Stimulated activated CD8-positive, alpha-beta memory T cell treated with anti-CD3 and anti-CD28 coated beads, Interleukin-15, amount 100 ng/mL, for 24 hours (primary cell): Measurements from ENCODE around the gene PLD5.

Source experiments
- DNase-seq: peaks from one replicate; pipeline ENCODE4 v3.0.0-alpha.2; 2020; ENCODE audit warnings: low read depth

The PLD5 gene

DNA sequence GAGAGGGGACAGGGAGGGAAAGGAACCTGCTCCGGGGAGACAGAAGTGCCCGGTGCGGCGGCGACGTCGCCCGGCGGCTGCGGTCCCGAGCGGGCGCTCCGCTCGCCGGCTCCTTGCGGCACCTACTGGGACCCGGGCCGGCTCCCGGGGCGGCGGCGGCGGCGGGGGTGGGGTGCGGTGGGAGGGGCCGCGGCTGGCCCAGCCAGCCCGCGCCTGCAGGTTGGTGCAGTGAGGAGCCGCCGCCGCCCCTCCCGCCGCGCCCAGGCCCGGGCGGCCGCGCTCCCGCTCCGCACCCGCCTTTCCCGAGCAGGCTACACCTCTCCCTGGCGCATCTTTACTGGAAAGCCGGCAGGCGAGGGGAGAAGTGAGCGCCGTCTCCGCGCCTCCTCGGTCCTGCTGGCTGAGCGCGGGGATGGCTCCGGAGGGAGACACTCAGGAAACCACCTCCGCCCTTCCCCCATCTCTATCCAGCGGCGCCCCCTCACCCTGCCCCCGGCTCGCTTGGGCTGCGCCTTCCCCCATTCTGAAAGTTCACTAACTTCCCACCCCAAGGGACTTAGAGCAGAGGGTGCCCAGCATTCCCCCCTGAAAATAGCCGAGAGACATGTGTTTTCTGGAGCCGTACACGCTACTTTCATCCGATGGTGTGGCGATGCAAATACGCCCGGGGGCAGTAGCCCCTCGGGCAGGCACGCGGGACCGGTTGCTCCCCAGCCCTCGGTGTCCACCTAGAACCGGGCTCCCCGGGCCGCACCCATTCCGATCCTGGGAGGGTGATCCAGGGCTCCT, at the start of gene PLD5:
Gene PLD5, minus strand, starts transcription at position 127 of the 789 bp plus-strand sequence.
- no peak for DNase-seq

DNA sequence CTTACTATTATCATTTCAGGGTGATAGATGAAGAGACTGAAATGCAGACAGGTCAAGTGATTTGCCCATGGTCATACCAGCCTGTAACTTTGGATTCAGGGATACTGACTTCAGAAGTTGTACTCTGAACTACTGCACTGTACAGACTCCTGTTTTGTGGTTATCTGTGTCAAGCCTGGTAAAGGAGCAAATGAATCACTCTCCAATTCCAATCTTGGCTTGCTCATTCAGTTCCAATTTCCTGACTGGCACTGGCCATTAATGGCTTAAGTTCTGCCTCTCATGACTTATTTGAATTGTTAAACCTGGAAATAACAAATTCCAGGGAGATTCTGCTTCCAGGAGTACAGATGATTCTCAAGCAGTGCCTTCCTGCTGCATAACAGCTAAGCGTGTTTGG, 45.4 kb upstream of the PLD5 start:
- no peak for DNase-seq

DNA sequence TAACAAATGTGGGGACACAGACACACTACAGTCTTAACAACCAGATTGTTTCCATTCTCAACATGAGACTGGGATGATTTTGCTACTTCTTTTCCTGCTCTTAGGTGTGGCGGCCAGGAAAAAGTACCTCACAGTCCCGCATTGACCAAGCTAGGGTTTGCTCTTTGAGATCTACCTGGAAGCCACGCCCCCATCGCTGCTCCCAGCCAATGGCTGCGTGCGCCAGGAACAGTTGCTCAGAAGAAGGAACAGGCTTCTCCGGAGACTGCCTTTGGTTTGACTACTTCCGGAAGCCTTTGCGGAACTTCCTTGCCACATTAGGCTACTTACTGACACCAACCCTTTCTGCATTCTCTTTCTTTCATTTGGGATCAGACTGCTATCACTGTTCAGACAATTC, 44.2 kb upstream of the PLD5 start:
- DNase-seq, result no peak

DNA sequence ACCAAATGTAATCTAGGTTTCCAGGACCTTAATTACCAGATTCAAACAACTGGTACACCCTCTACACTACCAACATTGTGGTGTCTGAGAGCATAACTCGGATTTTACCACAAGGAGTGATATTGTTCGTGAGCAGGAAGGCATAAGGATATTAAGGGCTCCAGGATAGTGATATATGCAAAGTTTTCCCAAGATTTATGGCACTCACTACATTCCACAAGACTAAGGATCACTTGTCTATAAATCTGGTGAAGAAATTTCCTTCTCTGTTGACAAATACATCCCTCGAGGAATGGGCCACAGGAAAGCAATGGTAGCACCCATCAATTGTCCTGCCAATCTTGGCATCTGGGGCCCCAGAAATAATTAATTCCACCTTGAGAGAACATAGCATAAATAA, 43.1 kb upstream of the PLD5 start:
- DNase-seq, result no peak

DNA sequence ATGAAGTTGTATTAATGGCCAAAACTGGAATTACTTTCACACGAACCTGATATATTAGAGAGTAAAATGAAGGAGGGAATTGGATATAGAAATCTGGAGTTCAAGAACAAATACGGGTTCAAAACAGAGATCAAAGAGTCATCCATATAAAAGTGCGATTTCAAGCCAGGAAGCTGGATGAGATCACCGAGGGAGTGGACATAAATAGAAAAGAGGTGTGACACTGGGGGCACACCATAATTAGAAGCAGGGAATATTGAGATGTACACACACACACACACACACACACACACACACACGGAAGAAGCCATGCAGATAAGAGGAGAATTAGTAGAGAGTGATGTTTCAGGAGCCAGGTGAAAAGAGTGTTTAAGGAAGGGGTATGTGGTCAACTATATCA, 32.3 kb upstream of the PLD5 start:
- DNase-seq, result no peak

DNA sequence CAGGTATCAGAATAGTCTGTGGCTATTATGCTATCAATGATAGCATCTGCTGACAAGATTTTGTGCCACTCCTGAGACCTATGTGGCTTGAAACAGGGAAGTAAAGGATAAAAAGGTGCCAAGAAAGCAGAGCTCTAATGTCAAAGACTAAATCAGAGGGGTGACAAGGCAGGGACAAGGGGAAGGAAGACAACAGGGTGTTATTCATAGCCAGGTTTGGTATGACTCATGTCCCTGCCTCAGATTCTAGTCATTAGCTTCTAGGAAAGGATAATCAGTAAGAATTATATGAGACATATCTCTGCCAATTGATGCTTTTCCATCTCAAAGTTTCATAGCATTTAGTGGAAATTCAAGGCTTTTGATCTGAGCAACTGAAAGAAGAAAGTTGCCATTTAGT, 31.8 kb upstream of the PLD5 start:
- no peak for DNase-seq

DNA sequence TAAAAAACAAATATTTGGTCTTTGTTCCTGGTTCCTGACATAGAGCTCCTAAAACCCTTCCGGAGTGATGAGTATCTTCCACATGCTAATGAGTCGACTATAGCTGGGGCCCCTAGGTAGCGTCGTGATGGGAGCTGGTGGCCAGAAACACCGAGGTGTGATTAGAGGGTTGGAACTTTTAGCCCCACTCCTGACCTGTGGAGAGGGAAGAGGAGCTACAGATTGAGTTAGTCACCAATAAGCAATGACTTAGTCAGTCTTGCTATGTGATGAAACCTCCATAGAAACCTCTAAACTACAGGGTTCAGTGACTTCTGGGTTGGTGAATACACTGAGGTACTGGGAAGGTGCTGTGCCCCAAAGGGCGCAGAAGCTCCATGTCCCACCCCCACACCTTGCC, 30.1 kb upstream of the PLD5 start:
- DNase-seq, result no peak

DNA sequence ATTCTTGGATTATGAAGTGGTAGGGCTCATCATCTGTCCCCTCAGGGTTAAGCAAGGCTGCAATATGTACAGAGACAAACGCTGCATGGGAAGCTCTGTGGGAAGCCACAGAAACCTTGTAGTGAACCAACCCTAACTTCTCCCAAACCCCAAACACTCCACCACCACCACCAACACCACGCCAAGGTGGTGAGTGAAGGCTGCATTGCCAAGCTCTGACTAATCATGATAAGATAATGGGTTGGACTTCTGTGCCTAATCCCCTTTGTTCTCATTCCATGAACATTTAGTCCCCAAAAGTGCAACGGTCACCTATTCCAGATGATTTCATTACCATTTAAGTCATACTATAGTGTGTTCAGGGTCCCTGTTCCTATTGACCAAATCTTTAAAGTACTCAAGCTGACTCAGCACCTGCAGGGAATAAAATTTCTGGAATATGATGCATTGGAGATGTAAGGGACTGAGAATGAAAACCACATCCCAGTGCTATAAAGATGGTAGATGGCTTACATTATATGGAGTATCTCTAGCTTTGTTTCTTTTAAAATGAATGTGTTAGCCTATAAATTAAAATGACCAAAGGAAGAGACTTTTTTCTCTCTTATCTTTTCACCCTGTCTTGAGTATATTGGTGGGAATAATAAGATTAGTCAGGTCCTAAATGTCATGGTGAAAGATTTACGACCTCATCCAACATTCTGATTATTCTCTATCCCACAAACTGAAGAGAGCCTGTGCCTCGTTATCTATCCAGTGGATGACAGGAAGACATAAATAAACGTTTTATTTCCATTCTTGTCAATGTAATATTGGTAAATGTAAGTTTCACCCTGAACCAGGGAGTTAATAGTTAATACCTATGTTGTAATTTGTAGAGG, 22.6 kb upstream of the PLD5 start:
- DNase-seq, result no peak

DNA sequence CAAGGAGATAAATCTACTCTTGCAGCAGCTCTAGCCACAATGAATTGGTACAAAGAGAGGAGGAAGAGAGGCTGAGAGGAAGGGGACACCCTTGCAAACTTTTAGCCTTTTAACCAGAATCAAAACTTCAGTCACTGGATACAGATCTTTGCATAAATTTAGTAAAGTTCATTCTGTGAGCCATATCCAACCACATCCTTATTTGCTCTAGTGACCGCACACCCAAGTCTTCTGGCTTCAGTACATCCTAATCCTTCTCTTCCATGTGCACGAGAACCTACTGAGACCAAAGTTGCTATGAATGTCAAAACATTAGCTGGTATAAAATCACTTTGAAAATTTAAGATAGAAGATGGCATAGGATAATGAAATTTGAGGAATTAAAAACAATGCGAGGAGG, 21.9 kb upstream of the PLD5 start:
- no peak for DNase-seq

DNA sequence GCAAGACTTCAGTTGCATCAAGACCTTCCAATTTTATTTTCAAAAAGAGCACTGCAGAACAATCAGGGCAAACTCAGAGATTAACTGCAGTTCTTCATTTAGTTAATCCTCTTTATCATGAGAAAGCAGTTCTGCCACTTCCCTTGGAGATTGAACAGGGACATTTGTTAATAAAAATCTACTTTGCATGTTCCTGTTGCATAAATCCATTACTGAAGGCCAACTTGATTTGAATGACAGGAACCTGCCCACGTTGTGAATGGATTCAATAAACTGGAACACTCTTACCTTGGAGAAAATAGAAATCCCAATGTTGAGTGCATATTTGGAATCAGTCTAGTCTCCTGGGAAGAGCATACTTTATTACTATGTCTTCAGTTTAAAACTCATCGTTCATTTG, 19.6 kb upstream of the PLD5 start:
- no peak for DNase-seq

DNA sequence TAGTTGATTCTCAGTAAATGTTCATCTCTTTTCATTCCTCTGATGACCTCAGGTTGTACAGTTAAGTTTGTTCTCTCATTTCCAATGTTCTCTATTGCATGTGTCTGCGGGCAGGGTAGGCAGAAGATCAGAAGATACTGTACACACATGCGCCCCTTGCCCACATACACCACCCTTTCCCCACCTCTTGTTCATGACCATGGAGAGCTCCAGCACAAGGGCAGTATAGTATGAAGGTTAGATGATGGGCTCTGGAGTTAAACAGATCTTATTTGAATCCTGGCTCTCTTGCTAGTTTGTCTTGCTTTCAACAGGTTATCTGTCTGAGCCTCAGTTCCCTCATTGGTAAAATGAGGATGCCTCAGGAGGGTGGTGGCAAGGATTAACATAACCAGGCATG, 17.8 kb upstream of the PLD5 start:
- DNase-seq, result no peak

DNA sequence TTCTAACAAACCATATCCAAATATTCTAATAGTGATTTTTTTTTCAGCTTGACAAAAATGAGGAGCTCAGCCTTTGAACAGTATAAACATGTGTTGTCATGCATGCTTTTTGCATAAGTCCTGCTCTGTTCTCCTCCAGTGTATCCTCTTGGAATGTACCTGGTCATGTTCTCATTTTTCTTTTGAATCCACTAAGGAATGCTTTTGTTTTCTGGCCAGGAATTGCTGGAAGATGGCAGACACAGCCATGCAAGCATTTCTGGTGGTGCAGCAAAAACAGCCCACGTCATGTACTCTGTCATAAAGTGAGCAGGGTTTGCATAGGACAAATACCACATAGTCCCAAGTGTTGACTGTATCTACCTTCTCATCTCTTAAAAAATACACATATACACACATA, 11.5 kb upstream of the PLD5 start:
- no peak for DNase-seq

DNA sequence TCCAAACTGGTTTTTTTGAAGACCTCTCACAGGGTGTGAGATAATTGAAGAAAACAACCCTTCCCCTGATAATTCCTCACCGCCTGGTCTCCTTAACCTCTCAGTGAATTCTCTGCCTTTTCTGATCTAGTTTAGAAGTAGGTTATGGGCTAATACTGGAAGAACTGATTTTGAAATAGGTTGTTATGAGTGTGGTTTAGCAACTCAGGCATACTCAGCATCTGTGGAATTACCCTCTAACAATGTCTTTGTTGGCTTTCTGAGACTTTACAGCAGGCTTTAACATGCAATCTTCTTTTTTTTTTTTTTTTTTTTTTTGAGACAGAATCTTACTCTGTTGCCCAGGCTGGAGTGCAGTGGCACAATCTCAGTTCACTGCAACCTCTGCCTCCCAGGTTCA, 10.3 kb upstream of the PLD5 start:
- no peak for DNase-seq

DNA sequence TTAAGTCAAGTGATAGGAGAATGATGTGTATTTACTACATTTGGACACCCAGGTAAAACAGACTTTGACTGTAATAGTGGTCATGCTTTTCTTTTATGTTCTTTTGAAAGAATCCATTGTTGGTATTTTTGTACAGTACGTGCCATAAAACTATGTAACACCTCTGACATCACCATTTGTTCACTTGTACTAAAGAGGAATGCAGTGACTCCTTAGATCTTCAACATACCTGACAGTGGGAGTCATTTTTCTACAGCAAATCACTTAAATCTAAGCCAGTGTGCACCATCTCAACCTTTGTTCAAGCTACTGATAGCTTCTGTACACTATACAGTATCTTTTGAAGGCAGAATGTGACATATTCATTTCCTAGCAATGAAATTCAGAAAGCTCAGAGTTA, 6.3 kb upstream of the PLD5 start:
- no peak for DNase-seq

DNA sequence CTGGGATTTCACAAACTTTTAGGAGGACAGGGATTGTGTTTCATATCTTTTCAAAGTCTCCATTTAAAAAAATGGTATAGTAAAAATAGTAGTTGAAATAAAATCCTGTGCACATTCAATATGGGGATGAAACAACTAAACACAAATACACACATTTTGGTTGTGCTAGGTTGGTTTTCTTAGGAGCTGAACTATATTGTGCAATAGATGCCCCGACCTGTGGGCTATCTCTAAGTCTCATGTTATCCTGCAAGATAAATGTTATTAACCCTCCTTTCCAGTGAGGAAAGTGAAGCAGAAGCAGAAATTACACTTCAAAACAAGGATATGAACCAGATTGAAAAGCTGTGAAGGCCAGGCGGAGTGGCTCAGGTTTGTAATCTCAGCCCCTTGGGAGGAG, 1.3 kb upstream of the PLD5 start:
- DNase-seq, result no peak

DNA sequence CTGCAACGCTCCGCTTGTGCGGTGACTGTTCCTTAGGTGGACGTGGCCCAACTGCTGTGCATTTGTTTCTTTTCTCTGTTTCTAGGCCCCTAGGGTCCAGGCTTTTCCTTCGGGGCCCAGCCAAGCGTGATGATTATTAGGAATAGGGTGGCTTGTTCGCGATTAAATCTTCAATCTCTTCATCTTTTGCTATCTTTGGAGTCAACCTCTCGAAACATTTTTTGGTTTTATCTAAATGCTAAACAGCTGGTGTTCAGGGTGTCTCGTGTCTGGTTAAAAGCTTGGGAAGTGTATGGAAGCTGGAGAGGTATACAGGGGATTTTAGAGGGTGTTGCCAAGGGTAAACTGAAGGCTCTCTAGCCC, 844 bp upstream of the PLD5 start:
- DNase-seq, result no peak

DNA sequence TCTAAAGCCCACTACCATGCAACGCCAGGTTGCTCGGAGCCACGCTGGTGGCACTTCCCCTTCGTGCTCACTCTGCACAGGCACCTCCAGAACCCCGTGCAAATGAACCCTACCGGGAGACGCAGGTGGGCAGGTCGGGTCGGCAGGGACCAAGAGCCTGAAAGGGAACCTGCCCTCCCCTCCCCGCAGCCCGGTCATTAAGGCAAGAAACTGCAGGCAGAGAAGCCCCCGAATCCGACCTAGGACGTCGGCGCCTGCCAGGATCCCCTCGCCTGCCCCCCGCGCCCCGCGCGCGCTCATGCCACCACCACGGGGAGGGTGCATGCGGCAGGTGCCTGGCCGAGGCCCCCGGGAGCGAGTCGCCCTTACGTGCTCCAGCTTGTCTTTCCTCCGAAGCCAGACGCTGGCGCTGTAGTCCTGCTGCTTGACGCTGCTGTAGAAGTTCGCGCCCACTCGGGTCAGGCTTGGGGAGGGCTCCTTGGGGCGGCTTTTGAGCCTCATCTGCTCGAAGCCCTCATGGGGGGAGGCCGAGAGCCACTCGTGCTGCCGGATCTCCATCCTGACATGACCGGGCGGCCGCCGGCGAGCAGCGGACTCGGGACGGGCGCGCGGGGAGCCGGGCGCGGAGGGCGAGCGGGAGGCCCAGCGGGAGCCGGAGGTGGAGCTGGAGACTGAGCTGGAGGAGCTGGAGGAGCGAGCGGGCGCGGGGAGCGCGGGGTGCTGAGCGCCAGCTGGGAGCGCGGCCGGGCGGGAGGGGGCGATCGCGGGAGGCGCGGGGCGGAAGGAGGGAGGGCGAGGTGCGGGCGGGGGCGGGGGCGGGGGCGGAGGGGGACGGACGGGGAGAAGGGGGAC, 552 bp downstream of the PLD5 start:
- no peak for DNase-seq

DNA sequence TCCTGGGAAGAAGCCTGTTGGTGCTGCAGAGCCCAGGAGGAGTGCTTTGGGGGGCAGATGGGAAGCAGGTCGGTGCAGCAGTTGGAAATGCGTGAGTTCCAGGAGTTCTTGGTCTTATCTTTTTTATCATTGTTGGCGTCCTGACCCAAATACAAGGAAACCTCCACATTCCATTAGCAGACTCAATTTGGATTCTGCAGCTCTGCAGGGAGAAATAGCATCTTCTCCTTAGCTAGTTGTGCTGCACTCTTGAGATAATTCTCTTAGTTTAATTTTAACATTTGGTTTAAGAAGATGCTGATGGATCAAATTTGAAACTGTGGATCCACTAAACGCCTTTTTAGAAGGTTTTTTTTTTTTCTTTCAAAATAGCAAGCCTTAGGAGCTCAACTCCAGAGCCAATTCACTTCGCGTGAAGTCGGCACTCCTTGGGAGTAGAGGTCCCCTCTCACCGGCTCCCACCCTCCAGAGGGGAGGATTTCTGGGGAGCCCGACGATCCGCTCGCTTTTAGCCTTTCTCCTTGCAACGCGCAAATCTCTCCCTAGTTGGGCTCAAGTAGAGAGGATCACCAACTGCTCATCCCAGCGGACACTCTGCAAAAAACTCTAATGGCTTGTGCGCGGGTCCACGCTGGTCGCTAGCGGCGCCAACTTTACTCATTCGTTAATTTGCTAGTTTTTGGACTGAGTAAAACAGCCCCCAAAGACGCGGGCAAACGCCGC, 1.3 kb downstream of the PLD5 start:
- DNase-seq, result no peak

DNA sequence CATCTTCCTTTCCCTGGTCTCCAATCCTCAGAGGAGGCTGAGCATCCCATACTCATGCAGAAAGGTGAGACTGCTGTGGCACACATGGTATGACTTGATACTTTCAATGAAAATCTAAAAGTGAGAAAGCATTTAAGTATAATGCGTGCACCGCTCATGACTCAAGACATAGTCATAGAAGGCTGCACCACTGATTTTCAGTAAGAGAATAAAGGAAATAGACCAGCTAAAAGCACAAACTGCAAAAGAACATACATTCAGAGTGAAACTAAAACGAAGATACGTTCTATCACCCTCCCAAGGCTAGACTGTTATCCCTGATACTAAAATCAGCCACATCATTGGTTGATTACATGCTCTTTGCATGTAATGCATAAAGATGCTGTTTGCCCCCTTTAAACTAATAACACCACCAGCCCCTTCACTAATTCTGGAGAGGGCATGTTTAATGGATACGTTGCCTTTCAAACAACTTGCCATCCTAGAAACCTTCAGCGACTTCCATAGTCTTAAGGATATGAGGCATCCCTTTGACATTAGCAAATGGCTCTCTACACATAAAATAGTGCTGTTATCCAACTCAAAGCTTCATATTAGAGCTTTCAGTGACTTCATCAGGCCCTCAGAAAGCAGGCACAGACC, 2.1 kb downstream of the PLD5 start:
- no peak for DNase-seq

DNA sequence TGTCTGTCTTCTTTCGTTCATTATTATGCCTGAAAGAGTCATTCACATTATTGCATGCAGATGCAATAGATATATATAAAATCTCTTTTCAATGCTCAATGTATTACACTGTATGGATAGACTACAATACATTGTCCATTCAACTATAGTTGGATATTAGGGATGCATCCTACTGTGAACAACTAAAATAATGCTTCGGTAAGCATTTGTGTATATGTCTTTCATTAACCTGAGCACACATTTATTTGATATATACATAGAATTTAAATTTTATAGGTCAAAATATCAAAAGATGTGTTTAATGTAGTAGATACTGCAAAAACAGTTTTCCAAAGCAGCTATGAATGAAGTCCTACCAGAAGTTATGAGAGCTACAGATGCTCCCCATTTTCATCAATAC, 8.9 kb downstream of the PLD5 start:
- no peak for DNase-seq

DNA sequence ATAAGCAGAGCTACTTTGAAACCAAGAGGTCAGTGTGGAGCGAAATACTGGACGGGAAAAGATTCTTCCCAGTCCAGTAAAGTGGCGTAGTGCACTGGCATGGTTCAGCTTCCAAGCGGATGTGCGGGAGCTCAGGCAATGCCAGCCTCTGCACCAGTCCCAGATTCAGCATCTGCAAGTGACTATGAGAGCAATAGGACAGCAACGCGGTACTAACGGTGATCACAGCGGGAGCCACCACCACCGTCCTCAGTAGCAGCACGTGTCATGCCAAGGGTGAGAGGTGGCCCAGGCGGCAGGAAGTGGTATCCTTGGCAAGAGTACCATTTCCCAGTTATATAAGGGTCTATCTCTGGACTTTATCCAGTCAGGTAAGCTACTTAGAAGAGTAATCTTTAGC, 17.8 kb downstream of the PLD5 start:
- DNase-seq, result no peak

DNA sequence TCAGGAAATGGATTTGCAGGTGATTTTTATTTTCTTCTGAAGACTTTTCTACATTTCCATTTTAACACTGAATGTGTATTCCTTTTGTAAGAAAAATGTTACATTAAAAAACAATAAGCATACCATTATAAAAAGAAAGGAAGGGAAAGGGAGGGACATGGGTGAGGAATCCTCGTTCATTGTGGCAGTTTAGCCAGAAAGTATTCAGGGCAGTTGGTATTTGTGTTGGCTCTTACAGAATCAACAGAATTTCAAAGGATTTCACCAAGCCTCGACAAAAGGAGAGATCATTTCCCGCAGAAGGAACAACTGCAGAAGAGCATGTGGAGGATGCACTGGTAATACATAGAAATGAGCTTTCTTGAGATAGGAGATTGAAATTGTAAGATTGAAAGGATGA, 35.0 kb downstream of the PLD5 start:
- DNase-seq, result no peak
